BLaER1 (cell line): ENCODE results near the gene C1orf87.

Source experiments
- H3K27ac ChIP-seq: shearing (Covaris generic); formaldehyde crosslinking; 2 replicates; pipeline ENCODE4 v1.8.1; 2022
- H3K27me3 ChIP-seq: shearing (Covaris generic); formaldehyde crosslinking; 2 replicates; pipeline ENCODE4 v1.8.1; 2022
- H3K36me3 ChIP-seq: shearing (Covaris generic); formaldehyde crosslinking; 2 replicates; pipeline ENCODE4 v1.8.1; 2022
- H3K4me1 ChIP-seq: shearing (Covaris generic); formaldehyde crosslinking; 2 replicates; pipeline ENCODE4 v1.8.1; 2022
- H3K4me2 ChIP-seq: shearing (Covaris generic); formaldehyde crosslinking; 2 replicates; pipeline ENCODE4 v1.8.1; 2022
- H3K4me3 ChIP-seq: shearing (Covaris generic); formaldehyde crosslinking; 2 replicates; pipeline ENCODE4 v1.8.1; 2022
- H3K9ac ChIP-seq: shearing (Covaris generic); formaldehyde crosslinking; 2 replicates; pipeline ENCODE4 v1.8.1; 2022
- H3K9me3 ChIP-seq: shearing (Covaris generic); formaldehyde crosslinking; 2 replicates; pipeline ENCODE4 v1.8.1; 2022
- H4K20me1 ChIP-seq: shearing (Covaris generic); formaldehyde crosslinking; 2 replicates; pipeline ENCODE4 v1.8.1; 2022
- Cebpa-rat ChIP-seq: shearing (Covaris generic); IDR thresholded peaks from 2 replicates; pipeline ENCODE4 v1.8.1; 2022

Gene C1orf87

GRCh38 chr1:60073605-60074278 lies at the start of gene C1orf87:
C1orf87 (minus strand) TSS chr1:60073770; CDS start chr1:60072643, 1,127 bp downstream.
- H3K9ac ChIP-seq = no peak within 1 kb of the TSS
- H3K4me2 ChIP-seq = no peak within 1 kb of the TSS
- no peak for TF ChIP-seq Cebpa-rat
- no peaks in the 10 kb centered on the region for H3K36me3 ChIP-seq
- H3K4me1 ChIP-seq = no peaks in the 10 kb centered on the region
- H3K27me3 ChIP-seq = no peaks in the 10 kb centered on the region
- H3K4me3 ChIP-seq = no peak within 1 kb of the TSS
- 0 out of 2 replicates have a peak, but pooled peaks cover 5% of the 10 kb centered on the region for H3K9me3 ChIP-seq
- no peak within 1 kb of the TSS for H3K27ac ChIP-seq
- H4K20me1 ChIP-seq = no peaks in the 10 kb centered on the region

GRCh38 chr1:60118085-60118484 lies 44.5 kb upstream of the C1orf87 start:
- H4K20me1 ChIP-seq = no peaks in the 10 kb centered on the region
- H3K36me3 ChIP-seq = no peaks in the 10 kb centered on the region
- no peak overlapping the region for H3K9ac ChIP-seq
- H3K4me3 ChIP-seq = no peak overlapping the region
- H3K27me3 ChIP-seq = no peaks in the 10 kb centered on the region
- no peak overlapping the region for H3K27ac ChIP-seq
- H3K4me2 ChIP-seq = no peak overlapping the region
- H3K4me1 ChIP-seq = peaks cover 33% of the 10 kb centered on the region
- H3K9me3 ChIP-seq = no peaks in the 10 kb centered on the region
- no peak for TF ChIP-seq Cebpa-rat

GRCh38 chr1:60114745-60115318 lies 41.3 kb upstream of the C1orf87 start:
- no peak overlapping the region for H3K4me3 ChIP-seq
- no peaks in the 10 kb centered on the region for H4K20me1 ChIP-seq
- H3K4me1 ChIP-seq = peaks cover 33% of the 10 kb centered on the region
- TF ChIP-seq Cebpa-rat = no peak
- H3K9me3 ChIP-seq = peaks cover 4% of the 10 kb centered on the region; the same call in 1 of the 2 replicates
- H3K27me3 ChIP-seq = no peaks in the 10 kb centered on the region
- H3K4me2 ChIP-seq = peak overlapping the region; percentile 56
- H3K27ac ChIP-seq = peak overlapping the region; percentile 14; the same call in 1 of the 2 replicates
- H3K9ac ChIP-seq = no peak overlapping the region
- no peaks in the 10 kb centered on the region for H3K36me3 ChIP-seq

- Histone ChIP-seq H4K20me1 (no peaks in the 10 kb centered on the region), H3K9ac (no peak overlapping the region), H3K4me2 (no peak overlapping the region), H3K27ac (no peak overlapping the region), H3K36me3 (no peaks in the 10 kb centered on the region), H3K4me3 (no peak overlapping the region), H3K27me3 (no peaks in the 10 kb centered on the region), H3K4me1 (peaks cover 33% of the 10 kb centered on the region), H3K9me3 (peaks cover 4% of the 10 kb centered on the region; the same call in 1 of the 2 replicates)
- TF ChIP-seq Cebpa-rat = no peak
Observed at GRCh38 chr1:60113596-60113995, 40.0 kb upstream of the C1orf87 start.

GRCh38 chr1:60113028-60113427 lies 39.5 kb upstream of the C1orf87 start:
- Histone ChIP-seq H3K27ac (no peak overlapping the region), H3K9ac (no peak overlapping the region), H3K36me3 (no peaks in the 10 kb centered on the region), H3K27me3 (no peaks in the 10 kb centered on the region), H4K20me1 (no peaks in the 10 kb centered on the region), H3K4me2 (no peak overlapping the region), H3K4me3 (no peak overlapping the region), H3K9me3 (peaks cover 4% of the 10 kb centered on the region; the same call in 1 of the 2 replicates), H3K4me1 (peaks cover 33% of the 10 kb centered on the region)
- TF ChIP-seq Cebpa-rat = no peak

- peaks cover 29% of the 10 kb centered on the region for H3K4me1 ChIP-seq
- TF ChIP-seq Cebpa-rat = no peak
- H3K4me3 ChIP-seq = no peak overlapping the region
- H3K36me3 ChIP-seq = no peaks in the 10 kb centered on the region
- H3K9ac ChIP-seq = no peak overlapping the region
- H3K4me2 ChIP-seq = no peak overlapping the region
- no peaks in the 10 kb centered on the region for H3K27me3 ChIP-seq
- H3K9me3 ChIP-seq = peaks cover 4% of the 10 kb centered on the region; the same call in 1 of the 2 replicates
- no peaks in the 10 kb centered on the region for H4K20me1 ChIP-seq
- no peak overlapping the region for H3K27ac ChIP-seq
Observed at GRCh38 chr1:60111716-60112115, 38.1 kb upstream of the C1orf87 start.

GRCh38 chr1:60111118-60111517 lies 37.5 kb upstream of the C1orf87 start:
- Histone ChIP-seq H3K4me3 (no peak overlapping the region), H4K20me1 (no peaks in the 10 kb centered on the region), H3K27me3 (no peaks in the 10 kb centered on the region), H3K9me3 (peaks cover 4% of the 10 kb centered on the region; the same call in 1 of the 2 replicates), H3K36me3 (no peaks in the 10 kb centered on the region), H3K4me2 (no peak overlapping the region), H3K4me1 (peaks cover 23% of the 10 kb centered on the region), H3K9ac (no peak overlapping the region), H3K27ac (no peak overlapping the region)
- TF ChIP-seq Cebpa-rat = no peak

GRCh38 chr1:60108196-60108595 lies 34.6 kb upstream of the C1orf87 start:
- Histone ChIP-seq H3K4me3 (no peak overlapping the region), H3K4me1 (no peaks in the 10 kb centered on the region), H3K27me3 (no peaks in the 10 kb centered on the region), H3K9ac (no peak overlapping the region), H3K36me3 (no peaks in the 10 kb centered on the region), H3K4me2 (no peak overlapping the region), H3K9me3 (peaks cover 4% of the 10 kb centered on the region; the same call in 1 of the 2 replicates), H3K27ac (no peak overlapping the region), H4K20me1 (no peaks in the 10 kb centered on the region)
- no peak for TF ChIP-seq Cebpa-rat

- no peak for TF ChIP-seq Cebpa-rat
- Histone ChIP-seq H3K27ac (no peak overlapping the region), H3K9me3 (no peaks in the 10 kb centered on the region)
Observed at GRCh38 chr1:60103186-60103585, 29.6 kb upstream of the C1orf87 start.

GRCh38 chr1:60102267-60103061 lies 28.9 kb upstream of the C1orf87 start:
- Histone ChIP-seq H4K20me1 (no peaks in the 10 kb centered on the region), H3K9ac (no peak overlapping the region), H3K4me1 (no peaks in the 10 kb centered on the region), H3K36me3 (no peaks in the 10 kb centered on the region), H3K27ac (no peak overlapping the region), H3K4me3 (no peak overlapping the region), H3K9me3 (no peaks in the 10 kb centered on the region), H3K27me3 (no peaks in the 10 kb centered on the region), H3K4me2 (no peak overlapping the region)
- TF ChIP-seq Cebpa-rat = no peak

More at GRCh38 chr1:60103186-60103585, 29.6 kb upstream of the C1orf87 start:
- no peaks in the 10 kb centered on the region for H4K20me1 ChIP-seq
- no peak overlapping the region for H3K4me3 ChIP-seq
- no peaks in the 10 kb centered on the region for H3K27me3 ChIP-seq
- H3K4me2 ChIP-seq = no peak overlapping the region
- H3K36me3 ChIP-seq = no peaks in the 10 kb centered on the region
- H3K4me1 ChIP-seq = no peaks in the 10 kb centered on the region
- H3K9ac ChIP-seq = no peak overlapping the region
